Hypothalamus (tissue), 51 donors: Measurements from ENCODE around the gene EPC2.

Experiments used
- DNase-seq, 51 donors: peaks; one replicate each; lab custom pipeline; 2025; lab: John Stamatoyannopoulos, UW

EPC2 gene

GRCh38 chr2:148643998-148644882, at the start of gene EPC2:
Gene EPC2 (plus strand): TSS chr2:148644751. CDS start chr2:148645018, 267 bp downstream.
- peak; percentile 51 to 96 (median 85) for DNase-seq

DNA sequence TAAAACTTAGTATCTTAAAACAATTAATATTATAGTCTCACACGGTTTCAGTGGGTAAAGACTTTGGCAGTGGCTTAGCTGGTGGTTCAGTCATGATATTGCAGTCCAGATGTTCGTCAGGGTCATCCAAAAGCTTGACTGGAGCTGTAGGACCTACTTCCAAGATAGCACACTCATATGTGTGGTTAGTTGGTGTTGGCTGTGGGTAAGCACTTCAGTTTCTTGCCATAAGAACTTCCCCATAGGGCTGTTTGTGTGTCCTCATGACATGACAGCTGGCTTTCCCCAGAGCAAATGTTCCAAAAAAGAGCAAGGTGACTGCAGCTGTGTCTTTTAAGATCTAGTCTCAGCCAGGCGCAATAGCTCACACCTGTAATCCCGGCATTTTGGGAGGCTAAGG, 48.5 kb upstream of the EPC2 start:
- no peak for DNase-seq

DNA sequence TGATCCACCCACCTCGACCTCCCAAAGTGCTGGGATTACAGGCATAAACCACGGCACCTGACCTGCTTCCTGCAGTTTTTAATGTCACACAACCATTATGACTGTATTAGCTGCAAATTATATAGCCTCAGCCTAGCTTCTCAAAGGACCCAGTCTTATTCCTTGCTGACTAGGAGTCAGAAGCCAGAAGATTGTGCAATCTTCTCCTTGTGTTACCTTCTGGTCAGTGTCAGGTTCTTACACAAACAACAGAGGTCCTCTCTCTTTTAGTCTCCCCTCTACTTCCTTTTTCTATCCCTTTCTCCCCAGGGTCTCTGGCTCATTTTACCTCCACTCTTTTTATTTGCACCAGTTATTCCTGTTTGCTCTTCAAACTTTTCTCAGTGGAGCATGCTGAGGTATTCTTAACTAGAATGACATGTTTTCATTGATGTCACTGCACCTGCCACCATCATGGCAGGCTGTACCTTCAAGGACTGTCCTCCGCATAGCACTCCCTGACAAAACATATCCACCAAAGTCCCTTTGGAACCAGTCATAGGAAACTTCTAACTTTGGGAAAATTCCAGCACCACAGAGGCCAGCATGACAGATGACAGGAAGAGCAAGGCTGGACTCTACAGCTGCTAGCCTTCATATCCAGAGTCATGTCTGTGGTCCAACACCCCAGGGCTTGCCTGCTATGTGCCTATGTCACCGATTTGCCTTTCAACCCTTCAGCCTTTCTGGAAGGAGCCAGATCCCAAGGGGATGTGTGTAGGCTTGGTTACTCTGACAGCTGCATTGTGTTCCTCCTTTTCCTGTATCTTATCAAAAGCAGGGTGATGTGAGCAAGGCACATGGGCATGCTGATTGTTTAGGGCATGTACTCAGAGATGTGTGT, 45.2 kb upstream of the EPC2 start:
- DNase-seq, result no peak

DNA sequence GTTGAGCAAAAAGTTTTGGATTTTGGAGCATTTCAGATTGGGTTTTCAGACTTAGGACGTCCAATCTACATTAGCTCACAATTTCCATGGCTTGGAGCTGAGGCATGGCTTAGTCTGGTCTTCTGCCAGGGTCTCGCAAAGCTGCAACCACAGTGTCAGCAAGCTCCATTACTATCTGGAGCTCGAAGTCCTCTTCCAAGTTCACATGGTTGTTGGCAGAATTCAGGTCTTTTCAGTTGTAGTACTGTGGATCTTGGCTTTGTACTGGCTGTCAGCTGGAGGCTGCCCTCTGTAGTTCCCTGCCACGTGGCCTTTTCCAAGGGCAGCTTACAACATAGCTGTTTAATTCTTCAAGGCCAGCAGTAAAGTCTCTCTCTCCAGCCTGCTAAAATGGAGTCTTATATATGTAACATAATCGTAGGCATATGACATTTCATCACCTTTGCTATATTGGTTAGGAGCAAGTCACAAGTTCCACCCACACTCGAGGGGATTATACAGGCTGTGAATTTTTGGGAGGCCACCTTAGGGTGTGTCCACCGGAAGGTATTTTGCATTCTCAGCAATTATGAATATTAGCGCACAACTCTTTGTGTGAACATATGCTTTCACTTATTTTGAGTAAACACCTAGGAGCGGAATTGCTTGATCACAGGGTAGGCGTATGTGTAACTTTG, 41.5 kb upstream of the EPC2 start:
- DNase-seq, result no peak

DNA sequence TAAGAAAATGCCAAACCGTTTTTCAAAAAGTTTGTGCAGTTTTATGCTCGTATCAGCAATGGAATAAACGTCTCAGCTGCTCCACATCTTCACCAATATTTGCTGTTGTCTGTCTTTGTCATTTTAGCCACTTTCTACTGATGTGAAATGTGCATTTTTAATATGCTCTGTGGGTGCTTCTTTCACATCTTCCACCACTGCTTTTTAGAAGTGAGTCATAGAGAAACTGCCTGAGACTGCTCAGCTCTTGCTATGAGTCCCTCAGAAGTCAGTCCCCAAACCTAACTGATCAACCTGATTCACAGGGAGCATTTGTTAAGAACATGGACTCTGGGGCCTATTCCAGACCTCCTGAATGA, 41.0 kb upstream of the EPC2 start:
- no peak for DNase-seq

- no peak for DNase-seq
Observed at GRCh38 chr2:148604927-148605326, 39.6 kb upstream of the EPC2 start.

- no peak for DNase-seq
Observed at GRCh38 chr2:148607566-148607965, 37.0 kb upstream of the EPC2 start.

DNA sequence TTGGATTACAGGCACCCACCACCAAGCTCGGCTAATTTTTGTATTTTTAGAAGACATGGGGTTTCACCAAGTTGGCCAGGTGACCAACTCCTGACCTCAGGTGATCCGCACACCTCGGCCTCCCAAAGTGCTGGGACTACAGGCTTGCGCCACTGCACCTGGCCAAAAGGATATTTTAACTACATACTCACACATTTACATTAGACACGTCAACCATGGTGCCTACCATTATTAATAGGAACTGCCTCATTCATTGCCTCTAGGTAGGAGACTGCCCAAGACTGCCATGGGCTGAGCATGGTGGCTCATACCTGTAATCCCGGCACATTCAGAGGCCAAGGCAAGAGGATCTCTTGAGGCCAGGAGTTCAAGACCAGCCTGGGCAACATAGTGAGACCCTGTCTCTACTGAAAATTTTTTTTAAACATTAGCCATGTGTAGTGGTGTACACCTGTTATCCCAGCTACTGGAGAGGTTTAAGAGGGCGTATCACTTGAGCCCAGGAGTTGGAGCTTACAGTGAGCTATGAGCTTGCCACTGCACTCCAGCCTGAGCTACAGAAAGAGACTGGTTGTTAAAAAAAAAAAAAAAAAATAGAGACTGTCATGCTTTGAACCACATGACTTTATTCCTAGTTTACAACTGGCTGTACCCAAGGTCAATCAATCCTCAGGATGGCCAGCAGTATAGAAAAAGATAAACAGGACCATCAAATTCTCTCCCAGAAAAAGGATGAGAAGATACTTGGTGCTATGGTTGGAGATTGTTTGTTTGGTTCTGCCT, 31.1 kb upstream of the EPC2 start:
- DNase-seq, result no peak

GRCh38 chr2:148614014-148614321, 30.6 kb upstream of the EPC2 start:
- peak in 1 of 51 donors; percentile 4 for DNase-seq

- peak in 8 of 51 donors; percentile 2 to 44 (median 6) for DNase-seq
Observed at GRCh38 chr2:148614322-148615049, 30.1 kb upstream of the EPC2 start.

DNA sequence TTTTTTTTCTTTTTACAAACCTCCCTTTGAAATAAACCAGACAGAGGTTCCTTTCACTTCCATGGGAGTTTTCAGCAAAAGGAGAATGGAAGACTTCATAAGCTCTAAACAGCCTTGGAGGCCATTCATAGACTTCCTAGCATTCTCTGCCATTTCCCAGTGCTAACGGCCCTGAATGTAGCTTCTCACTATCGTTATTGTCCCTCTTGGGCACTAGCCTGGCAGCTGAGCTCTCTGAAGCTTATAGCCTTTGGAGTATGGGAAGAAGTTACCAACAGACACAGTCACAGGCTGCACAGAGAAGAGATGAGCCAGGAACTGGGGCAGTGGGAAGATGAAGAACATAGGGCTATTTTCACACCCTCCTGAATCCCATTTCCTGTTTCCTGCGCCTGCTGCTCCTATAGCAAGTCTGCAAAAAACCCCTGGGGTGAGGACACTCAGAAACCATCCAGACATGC, 29.1 kb upstream of the EPC2 start:
- peak in 24 of 51 donors; percentile 2 to 53 (median 19) for DNase-seq

GRCh38 chr2:148616662-148617061, 27.9 kb upstream of the EPC2 start:
- DNase-seq, result no peak

- DNase-seq, result no peak
Observed at GRCh38 chr2:148617219-148617618, 27.3 kb upstream of the EPC2 start.

- no peak for DNase-seq
Observed at GRCh38 chr2:148619560-148620195, 24.9 kb upstream of the EPC2 start.

- no peak for DNase-seq
Observed at GRCh38 chr2:148622366-148622765, 22.2 kb upstream of the EPC2 start.

DNA sequence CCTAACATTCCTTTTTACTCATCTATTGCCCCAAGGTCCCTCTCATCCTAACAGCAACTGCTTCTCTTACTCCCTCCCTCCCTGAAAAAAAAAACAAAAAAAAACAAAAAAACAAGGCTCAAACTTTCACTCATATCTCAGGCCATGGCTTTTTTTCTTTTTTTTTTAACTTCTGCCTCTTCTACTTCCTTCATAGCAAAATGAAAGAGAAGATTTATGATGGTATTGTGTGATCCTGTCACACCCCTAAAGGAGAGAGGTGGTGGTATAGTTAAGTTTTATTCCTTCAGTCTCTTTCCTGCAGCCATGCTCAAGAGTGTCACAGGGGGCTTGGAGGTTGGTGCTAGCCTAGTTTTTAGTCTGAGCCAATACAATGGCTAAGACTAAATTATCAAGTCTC, 21.5 kb upstream of the EPC2 start:
- no peak for DNase-seq

DNA sequence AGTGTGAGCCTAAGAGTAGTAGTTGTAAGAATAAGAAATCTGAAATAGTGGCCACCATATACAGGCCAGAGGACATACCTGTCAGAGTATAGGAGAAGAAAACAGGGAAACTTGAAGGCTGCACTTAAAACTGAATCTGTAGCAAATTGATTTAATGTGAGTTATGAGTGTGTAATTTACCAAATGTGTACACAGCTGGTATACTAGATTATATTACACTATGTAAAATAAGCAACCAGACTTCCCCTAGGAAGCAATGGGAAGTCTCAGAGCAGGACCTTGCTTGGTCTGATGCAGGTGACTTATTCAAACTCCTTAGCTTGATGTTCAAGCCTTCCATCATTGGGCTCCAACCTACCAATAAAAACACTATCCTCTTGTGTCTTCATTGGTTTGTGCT, 17.3 kb upstream of the EPC2 start:
- DNase-seq, result no peak

DNA sequence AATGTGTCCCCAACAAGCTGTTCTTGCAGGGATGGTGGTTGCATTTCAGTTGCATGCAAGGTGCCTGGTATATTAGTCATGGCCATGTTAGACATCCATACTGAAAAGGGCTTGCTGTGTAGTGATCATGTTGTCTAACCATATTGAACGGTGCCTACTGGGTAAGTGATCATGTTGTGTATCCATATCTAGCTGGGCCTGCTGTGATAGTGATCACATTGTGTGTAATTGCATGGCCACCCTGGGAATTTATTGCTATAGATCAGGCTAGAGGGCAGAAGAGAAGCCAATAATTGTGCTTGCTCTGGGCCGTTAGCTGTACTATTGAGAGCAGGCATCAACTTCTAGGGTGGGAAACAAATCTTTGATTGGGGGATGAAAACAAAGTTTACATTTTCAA, 9.8 kb upstream of the EPC2 start:
- no peak for DNase-seq

GRCh38 chr2:148638543-148638942, 6.0 kb upstream of the EPC2 start:
- no peak for DNase-seq
